ENCODE data around the gene ZBTB42. TPM values are rescaled to one million over a fixed set of nuclear protein-coding genes. Genes with fewer than 3 reads are reported as not detected.
"Not testable (repeated sequence)": the region's sequence is repeated elsewhere in the genome, so short reads cannot be mapped to it uniquely, and the experiment has no call there.

The ZBTB42 gene
- total RNA-seq, 1 donor from 2014 or later: 5.2 TPM

GRCh38 chr14:104806625-104807465 lies 5.9 kb downstream of the ZBTB42 start:
- DNase-seq (ENCODE audit: low read depth, low spot score): no peak

- no peak for DNase-seq (ENCODE audit: low read depth, low spot score)
Measured at GRCh38 chr14:104808456-104808855, 7.6 kb downstream of the ZBTB42 start.

DNA sequence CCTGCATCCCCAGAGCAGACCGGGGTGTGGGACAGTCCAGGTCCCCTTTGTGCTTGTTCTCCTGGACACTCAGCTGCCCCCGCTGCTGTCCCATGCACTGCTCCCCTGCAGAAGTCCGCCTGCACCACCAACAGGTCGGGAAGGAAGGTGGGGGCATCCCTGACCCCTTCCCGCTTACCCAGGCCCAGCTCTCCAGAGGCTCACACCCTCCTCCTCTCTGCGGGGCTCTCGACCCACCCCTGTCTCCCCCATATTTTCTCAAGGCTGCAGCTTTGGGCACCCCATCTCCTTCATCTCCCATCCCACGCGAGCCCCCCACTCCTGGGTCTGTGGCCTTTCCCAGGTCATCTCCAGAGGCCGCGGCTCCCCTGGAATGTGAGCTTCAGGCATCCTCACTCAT lies 9.4 kb downstream of the ZBTB42 start:
- no peak for DNase-seq (ENCODE audit: low read depth, low spot score)

DNA sequence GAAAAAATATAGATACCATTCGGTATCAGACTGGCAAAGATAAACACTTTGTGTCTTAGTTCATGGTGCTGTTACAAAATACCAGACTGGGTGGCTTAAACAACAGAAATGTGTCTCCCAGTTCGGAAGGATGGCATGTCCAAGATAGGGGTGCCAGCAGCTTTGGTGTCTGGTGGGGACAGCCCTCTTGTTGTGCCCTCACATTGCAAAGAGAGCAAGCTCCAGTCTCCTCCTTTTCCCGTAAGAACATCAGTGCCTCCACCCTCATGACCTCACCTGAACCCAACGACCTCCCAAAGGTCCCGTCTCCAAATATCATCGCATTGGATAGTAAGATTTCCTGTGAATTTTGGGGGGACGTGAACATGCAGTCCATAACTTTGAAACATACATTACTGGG lies 12.4 kb downstream of the ZBTB42 start:
- no peak for DNase-seq (ENCODE audit: low read depth, low spot score)

DNA sequence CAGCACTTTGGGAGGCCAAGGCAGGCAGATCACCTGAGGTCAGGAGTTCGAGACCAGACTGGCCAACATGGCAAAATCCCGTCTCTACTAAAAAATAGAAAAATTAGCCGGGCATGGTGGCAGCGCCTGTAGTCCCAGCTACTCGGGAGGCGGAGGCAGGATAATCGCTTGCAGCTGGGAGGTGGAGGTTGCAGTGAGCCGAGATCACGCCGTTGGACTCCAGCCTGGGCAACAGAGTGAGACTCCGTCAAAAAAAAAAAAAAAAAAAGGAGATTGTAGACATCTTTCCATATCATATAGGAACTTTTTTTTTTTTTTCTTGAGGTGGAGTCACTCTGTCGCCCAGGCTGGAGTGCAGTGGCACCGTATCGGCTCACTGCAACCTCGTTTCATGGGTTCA lies 13.8 kb downstream of the ZBTB42 start:
- DNase-seq (ENCODE audit: low read depth, low spot score): not testable (repeated sequence)

DNA sequence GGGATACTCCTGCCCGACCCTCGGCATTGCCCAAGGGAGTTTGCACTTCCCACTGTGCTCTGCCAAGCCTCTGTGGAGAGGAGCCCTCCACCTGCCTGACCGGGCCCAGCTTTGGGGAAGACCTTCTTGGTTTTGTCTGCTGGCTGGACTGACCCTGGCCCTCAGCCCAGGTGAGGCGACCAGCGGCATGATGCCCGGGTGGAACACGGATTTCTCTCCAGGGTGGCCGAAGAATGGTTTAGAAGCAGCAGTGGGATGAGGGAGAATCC lies 15.6 kb downstream of the ZBTB42 start:
- no peak for DNase-seq (ENCODE audit: low read depth, low spot score)

GRCh38 chr14:104817930-104818713 lies 17.2 kb downstream of the ZBTB42 start:
- no peak for DNase-seq (ENCODE audit: low read depth, low spot score)

DNA sequence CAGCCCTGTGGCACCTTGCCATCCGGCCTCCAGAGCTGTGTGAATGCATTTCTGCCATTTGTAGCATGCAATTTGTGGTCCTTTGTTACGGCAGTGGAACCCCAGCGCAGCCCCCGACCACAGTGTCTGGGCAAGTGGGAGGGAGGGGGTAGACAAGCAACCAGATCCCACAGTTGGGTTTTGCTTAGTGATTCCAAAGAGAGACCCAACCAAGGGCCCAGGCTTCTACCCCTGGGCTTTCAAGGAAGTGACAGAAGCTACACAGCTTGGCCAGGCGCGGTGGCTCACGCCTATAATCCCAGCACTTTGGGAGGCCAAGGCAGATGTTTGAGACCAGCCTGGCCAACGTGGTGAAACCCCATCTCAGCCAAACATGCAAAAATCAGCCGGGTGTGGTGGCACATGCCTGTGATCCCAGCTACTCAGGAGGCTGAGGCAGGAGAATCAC lies 17.8 kb downstream of the ZBTB42 start:
- no peak for DNase-seq (ENCODE audit: low read depth, low spot score)

DNA sequence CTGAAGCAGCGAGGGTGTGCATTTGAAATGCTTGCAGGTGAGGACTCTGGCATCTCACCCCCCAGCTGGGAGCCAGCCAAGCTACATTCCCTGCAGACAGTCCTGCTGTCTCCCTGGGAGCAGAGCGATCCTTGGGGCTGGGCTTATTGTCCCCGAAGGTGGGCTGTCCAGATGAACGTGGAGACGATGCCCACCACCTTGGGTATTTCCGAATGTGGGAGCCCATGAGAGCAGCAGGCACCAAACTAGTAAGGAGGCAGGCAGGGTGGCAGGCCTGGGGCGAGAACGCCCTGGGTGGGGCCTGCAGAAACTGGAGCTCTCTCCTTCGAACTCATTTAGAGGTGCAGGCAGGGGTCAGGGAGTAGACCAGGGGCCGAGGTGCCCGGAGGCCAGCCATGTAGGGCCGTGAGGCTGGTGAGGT lies 18.5 kb downstream of the ZBTB42 start:
- no peak for DNase-seq (ENCODE audit: low read depth, low spot score)

DNA sequence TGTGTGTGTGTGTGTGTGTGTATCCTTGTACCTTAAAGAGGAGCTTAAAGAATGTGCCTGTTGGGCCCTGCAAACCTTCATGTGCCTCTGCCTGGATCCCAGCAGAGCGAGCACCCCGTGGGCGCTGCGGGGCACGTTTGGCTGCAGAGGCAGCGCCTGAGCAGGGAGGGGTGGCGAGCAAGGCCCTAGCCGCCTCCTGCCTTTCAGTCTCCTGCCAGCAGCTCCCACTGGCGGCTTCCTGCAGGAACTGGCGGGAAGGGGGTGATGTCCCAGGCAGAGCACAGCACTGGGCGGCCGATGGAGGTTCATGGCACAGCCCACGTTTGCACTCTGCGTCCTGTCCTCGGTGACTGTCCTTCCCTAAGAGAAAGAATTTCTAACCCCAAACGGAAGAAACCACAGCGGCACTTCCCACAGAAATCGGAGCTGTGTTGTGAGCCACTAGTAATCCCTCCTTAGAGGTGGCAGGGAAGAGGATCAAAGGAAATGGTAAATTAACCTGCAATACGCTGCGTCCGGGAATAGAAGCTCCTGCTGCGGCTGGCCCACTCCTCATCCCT lies 19.8 kb downstream of the ZBTB42 start:
- no peak for DNase-seq (ENCODE audit: low read depth, low spot score)

- DNase-seq (ENCODE audit: low read depth, low spot score): no peak
Measured at GRCh38 chr14:104821229-104821945, 20.5 kb downstream of the ZBTB42 start.

DNA sequence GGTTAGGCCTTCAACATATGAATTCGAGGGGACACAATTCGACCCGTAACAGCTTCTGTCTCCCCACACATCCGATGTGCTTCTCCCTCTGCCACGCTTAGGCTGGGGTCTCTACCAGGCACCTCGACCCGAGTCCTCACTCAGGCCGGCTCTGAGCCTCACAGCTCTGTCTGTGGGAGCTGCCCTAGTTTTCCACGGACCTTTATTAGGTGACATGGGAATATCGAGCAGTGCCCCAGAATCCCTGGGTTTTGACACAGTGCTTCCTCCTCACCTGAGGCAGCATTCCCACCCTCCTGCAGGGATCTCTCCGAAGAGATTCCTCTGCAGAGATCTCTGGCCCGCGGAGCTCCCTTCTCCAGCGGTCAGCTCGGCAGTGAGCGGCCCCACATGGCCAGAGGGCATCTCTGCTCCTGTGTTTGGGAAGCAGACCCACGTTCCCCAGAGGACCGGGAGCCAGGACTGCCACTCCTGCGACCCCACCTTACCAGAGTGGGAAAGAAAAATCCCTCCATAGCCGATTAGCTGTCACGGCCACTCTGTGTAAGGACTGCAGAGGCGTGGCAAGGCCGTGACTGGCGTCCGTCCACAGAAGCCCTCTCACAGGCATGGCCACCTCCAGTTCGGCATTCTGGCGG lies 21.2 kb downstream of the ZBTB42 start:
- no peak for DNase-seq (ENCODE audit: low read depth, low spot score)

DNA sequence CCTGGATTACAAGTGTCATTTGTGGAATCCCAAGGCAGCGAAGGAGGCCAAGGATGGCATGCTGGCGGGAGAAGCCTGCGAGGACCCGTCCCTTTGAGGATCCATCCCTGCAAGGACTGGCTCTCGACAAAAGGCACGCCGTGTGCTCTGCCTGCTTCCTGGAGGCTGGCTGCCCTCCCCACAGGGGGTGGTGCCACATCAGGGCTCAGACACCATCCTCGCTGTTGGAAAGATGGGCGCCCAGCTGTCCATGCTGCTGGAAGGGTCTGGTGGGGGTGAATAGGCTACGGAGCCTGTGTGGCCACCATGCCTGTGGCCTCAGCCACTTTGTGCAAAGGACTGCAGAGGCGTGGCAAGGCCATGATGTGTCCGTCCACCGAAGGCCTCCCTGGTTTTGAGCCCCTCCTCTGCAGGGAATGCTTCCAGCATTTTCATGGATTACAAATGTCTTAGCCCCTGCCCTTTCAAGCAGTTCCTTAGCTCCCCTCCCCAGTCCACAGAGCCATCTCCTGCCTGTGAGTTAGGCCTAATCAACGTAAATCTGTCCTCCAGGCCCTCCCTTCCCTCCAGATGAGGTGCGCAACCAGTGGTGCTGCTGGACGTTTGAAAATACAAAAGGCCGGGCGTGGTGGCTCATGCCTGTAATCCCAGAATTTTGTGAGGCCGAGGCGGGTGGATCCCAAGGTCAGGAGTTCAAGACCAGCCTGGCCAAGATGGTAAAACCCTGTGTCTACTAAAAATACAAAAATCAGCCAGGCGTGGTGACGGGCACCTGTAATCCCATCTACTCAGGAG lies 22.1 kb downstream of the ZBTB42 start:
- DNase-seq (ENCODE audit: low read depth, low spot score): no peak

GRCh38 chr14:104824353-104824997 lies 23.6 kb downstream of the ZBTB42 start:
- DNase-seq (ENCODE audit: low read depth, low spot score): no peak

GRCh38 chr14:104826189-104826860 lies 25.4 kb downstream of the ZBTB42 start:
- no peak for DNase-seq (ENCODE audit: low read depth, low spot score)

GRCh38 chr14:104826861-104827176 lies 25.9 kb downstream of the ZBTB42 start:
- DNase-seq (ENCODE audit: low read depth, low spot score): no peak

GRCh38 chr14:104827177-104828055 lies 26.5 kb downstream of the ZBTB42 start:
- no peak for DNase-seq (ENCODE audit: low read depth, low spot score)

GRCh38 chr14:104830781-104831180 lies 29.9 kb downstream of the ZBTB42 start:
- no peak for DNase-seq (ENCODE audit: low read depth, low spot score)

Measured in pulmonary artery endothelial cell (primary cell).